CD4-positive, alpha-beta T cell treated with Interleukin-15 for 1 hour (primary cell): ENCODE measurements around the gene AHCY.
"Not testable (repeated sequence)": the region's sequence is repeated elsewhere in the genome, so short reads cannot be mapped to it uniquely, and the experiment has no call there.

ENCODE experiments used
- DNase-seq: peaks from one replicate; pipeline ENCODE4 v3.0.0-alpha.2; 2020

The AHCY gene

GRCh38 chr20:34322267-34323105, 19.3 kb upstream of the AHCY start:
- DNase-seq: no peak

GRCh38 chr20:34320861-34321260, 17.7 kb upstream of the AHCY start:
- DNase-seq: no peak

GRCh38 chr20:34318609-34319443, 15.7 kb upstream of the AHCY start:
- no peak for DNase-seq

- DNase-seq: no peak
Observed at GRCh38 chr20:34316196-34316814, 13.2 kb upstream of the AHCY start.

GRCh38 chr20:34315236-34315635, 12.1 kb upstream of the AHCY start:
- DNase-seq: no peak

GRCh38 chr20:34312544-34313217, 9.5 kb upstream of the AHCY start:
- DNase-seq: peak; percentile 84

- DNase-seq: no peak
Observed at GRCh38 chr20:34312024-34312460, 8.9 kb upstream of the AHCY start.

GRCh38 chr20:34311118-34312023, 8.2 kb upstream of the AHCY start:
- no peak for DNase-seq

- no peak for DNase-seq
Observed at GRCh38 chr20:34310481-34311117, 7.4 kb upstream of the AHCY start.

GRCh38 chr20:34309691-34310090, 6.5 kb upstream of the AHCY start:
- DNase-seq: no peak

- DNase-seq: no peak
Observed at GRCh38 chr20:34305333-34306230, 2.4 kb upstream of the AHCY start.

GRCh38 chr20:34302312-34302722, 838 bp downstream of the AHCY start:
- DNase-seq: no peak

- DNase-seq: no peak
Observed at GRCh38 chr20:34301587-34302311, 1.4 kb downstream of the AHCY start.

GRCh38 chr20:34300809-34301586, 2.2 kb downstream of the AHCY start:
- DNase-seq: no peak

GRCh38 chr20:34300256-34300806, 2.8 kb downstream of the AHCY start:
- DNase-seq: no peak

GRCh38 chr20:34299556-34300255, 3.4 kb downstream of the AHCY start:
- DNase-seq: no peak

- not testable (repeated sequence) for DNase-seq
Observed at GRCh38 chr20:34298294-34298784, 4.8 kb downstream of the AHCY start.
